H1 (cell line): ENCODE measurements around the gene TMPRSS11E. TPM values are rescaled to one million over a fixed set of nuclear protein-coding genes. Genes with fewer than 3 reads are reported as not detected.

Experiments
- CTCF ChIA-PET: fragments of 300-600 bp; sonication (Branson Sonifier 250); formaldehyde crosslinking; loops from one replicate; lab custom pipeline; 2021; ENCODE audit not compliant: partially characterized antibody; lab: Charles Lee
- POLR2A ChIA-PET: fragments of 300-600 bp; sonication (Branson Sonifier 250); formaldehyde crosslinking; loops from one replicate; lab custom pipeline; 2021; ENCODE audit warnings: inconsistent platforms; ENCODE audit not compliant: partially characterized antibody; lab: Charles Lee
- DNase-seq, 2 experiments: peaks; one replicate each; pipeline versions ENCODE4 v3.0.0 to v3.0.0-alpha.2; 2010 to 2022; ENCODE audit warnings: low spot score in 2 of 2, low read depth in 1 of 2, mixed read lengths in 1 of 2
- FAIRE-seq: peaks from 2 replicates; lab custom pipeline; 2011; peaks lifted over from hg19 to GRCh38; lab: Jason Lieb, UNC
- H2AFZ ChIP-seq: 2 replicates; pipeline ENCODE4 v1.8.1; 2012; ENCODE audit warnings: low read length, inconsistent platforms
- H2AK5ac ChIP-seq: 2 replicates; pipeline ENCODE4 v1.6.1; 2013; ENCODE audit warnings: low read depth, low read length
- H2BK120ac ChIP-seq: replicated peaks from 2 replicates; pipeline ENCODE3; 2013; ENCODE audit warnings: low read depth, low read length, inconsistent platforms
- H2BK12ac ChIP-seq: 2 replicates; pipeline ENCODE4 v1.6.1; 2013; ENCODE audit warnings: low read depth, low read length
- H2BK15ac ChIP-seq: 2 replicates; pipeline ENCODE4 v1.6.1; 2013; ENCODE audit warnings: low read length
- H2BK20ac ChIP-seq: 2 replicates; pipeline ENCODE4 v1.6.1; 2013; ENCODE audit warnings: low read length
- H2BK5ac ChIP-seq: 2 replicates; pipeline ENCODE4 v1.6.1; 2013; ENCODE audit warnings: low read depth, low read length
- H3K14ac ChIP-seq: 2 replicates; pipeline ENCODE4 v1.6.1; 2013; ENCODE audit warnings: inconsistent platforms; ENCODE audit not compliant: insufficient read length
- H3K18ac ChIP-seq: 2 replicates; pipeline ENCODE4 v1.6.1; 2013; ENCODE audit warnings: low read length; ENCODE audit errors: extremely low read depth
- H3K23ac ChIP-seq: 2 replicates; pipeline ENCODE4 v1.6.1; 2013; ENCODE audit warnings: inconsistent platforms; ENCODE audit not compliant: insufficient read length
- H3K23me2 ChIP-seq: 2 replicates; pipeline ENCODE4 v1.6.1; 2013; ENCODE audit warnings: low read depth, low read length
- H3K27ac ChIP-seq: 2 replicates; pipeline ENCODE4 v1.6.1; 2011; ENCODE audit warnings: low read depth, low read length, inconsistent platforms
- H3K27me3 ChIP-seq, 4 experiments: replicated peaks in 1 of 4; 1 replicate in 1 of 4; 2 replicates in 3 of 4; pipeline versions ENCODE4 v1.6.1 to v1.8.1; 2011 to 2013; ENCODE audit warnings: low read length in 3 of 4, mild to moderate bottlenecking in 3 of 4, inconsistent platforms in 2 of 4, mixed read lengths in 2 of 4, moderate library complexity in 1 of 4; ENCODE audit not compliant: control insufficient read depth in 3 of 4, insufficient read depth in 3 of 4; ENCODE audit errors: extremely low read depth in 1 of 4
- H3K36me3 ChIP-seq, 4 experiments: 2 replicates each; pipeline versions ENCODE4 v1.6.1 to v1.8.1; 2011 to 2013; ENCODE audit warnings: mild to moderate bottlenecking in 4 of 4, low read length in 3 of 4, moderate library complexity in 2 of 4, control low read depth in 1 of 4, inconsistent platforms in 1 of 4; ENCODE audit not compliant: insufficient read depth in 4 of 4, control insufficient read depth in 2 of 4
- H3K4ac ChIP-seq: replicated peaks from 2 replicates; pipeline ENCODE3; 2013; ENCODE audit warnings: low read length, low read depth, mixed read lengths, inconsistent platforms; ENCODE audit not compliant: insufficient read length
- H3K4me1 ChIP-seq, 4 experiments: replicated peaks in 1 of 4; 1 replicate in 1 of 4; 2 replicates in 3 of 4; pipeline versions ENCODE4 v1.6.1 to v1.8.1; 2011 to 2013; ENCODE audit warnings: low read length in 3 of 4, inconsistent platforms in 2 of 4, mixed read lengths in 1 of 4; ENCODE audit not compliant: insufficient read depth in 4 of 4, control insufficient read depth in 3 of 4
- H3K4me2 ChIP-seq, 2 experiments: 2 replicates each; pipeline versions ENCODE4 v1.6.1 to v1.8.1; 2011 to 2013; ENCODE audit warnings: low read depth in 2 of 2, low read length in 2 of 2, control low read depth in 1 of 2, inconsistent platforms in 1 of 2, mild to moderate bottlenecking in 1 of 2; ENCODE audit not compliant: insufficient read depth in 1 of 2
- H3K4me3 ChIP-seq, 4 experiments: fragments of 200-600, 300-600 bp in 1 of 4; sonication (generic), shearing (Covaris generic), sonication (Bioruptor Twin) in 1 of 4; 2 replicates each; pipeline versions ENCODE4 v1.5.1 to v1.8.1; 2011 to 2016; ENCODE audit warnings: low read length in 4 of 4, low read depth in 3 of 4, control low read depth in 2 of 4, inconsistent platforms in 2 of 4, mild to moderate bottlenecking in 2 of 4, mixed read lengths in 1 of 4, moderate library complexity in 1 of 4; ENCODE audit not compliant: insufficient read depth in 2 of 4; ENCODE audit errors: extremely low read depth in 1 of 4
- H3K56ac ChIP-seq: replicated peaks from 2 replicates; pipeline ENCODE3; 2013; ENCODE audit warnings: low read depth, mild to moderate bottlenecking, mixed read lengths, low read length, inconsistent platforms; ENCODE audit not compliant: insufficient read length
- H3K79me1 ChIP-seq: 2 replicates; pipeline ENCODE4 v1.6.1; 2013; ENCODE audit warnings: low read depth, low read length, control low read depth
- H3K79me2 ChIP-seq, 2 experiments: 2 replicates each; pipeline versions ENCODE4 v1.6.1 to v1.8.1; 2012 to 2013; ENCODE audit warnings: low read length in 2 of 2, mild to moderate bottlenecking in 2 of 2, inconsistent platforms in 1 of 2; ENCODE audit not compliant: insufficient read depth in 2 of 2, control insufficient read depth in 1 of 2
- H3K9ac ChIP-seq, 4 experiments: replicated peaks in 1 of 4; 1 replicate in 1 of 4; 2 replicates in 3 of 4; pipeline versions ENCODE4 v1.6.1 to v1.8.1; 2011 to 2013; ENCODE audit warnings: low read depth in 3 of 4, low read length in 3 of 4, control low read depth in 2 of 4, mild to moderate bottlenecking in 2 of 4, moderate library complexity in 2 of 4, inconsistent platforms in 1 of 4; ENCODE audit errors: extremely low read depth in 1 of 4
- H3K9me3 ChIP-seq, 2 experiments: 2 replicates each; pipeline versions ENCODE4 v1.6.1 to v1.8.1; 2012 to 2013; ENCODE audit warnings: mild to moderate bottlenecking in 2 of 2, moderate library complexity in 2 of 2, control low read depth in 1 of 2, inconsistent platforms in 1 of 2, low read depth in 1 of 2, low read length in 1 of 2, mixed read lengths in 1 of 2; ENCODE audit not compliant: insufficient read depth in 2 of 2
- H4K20me1 ChIP-seq, 2 experiments: replicated peaks in 1 of 2; 2 replicates each; pipeline versions ENCODE3 to v1.8.1; 2011 to 2013; ENCODE audit warnings: inconsistent platforms in 2 of 2, low read length in 2 of 2, mild to moderate bottlenecking in 1 of 2; ENCODE audit not compliant: insufficient read depth in 2 of 2, control insufficient read depth in 1 of 2
- H4K5ac ChIP-seq: 2 replicates; pipeline ENCODE4 v1.6.1; 2013; ENCODE audit warnings: low read length, low read depth, mixed read lengths, inconsistent platforms; ENCODE audit not compliant: insufficient read length
- H4K8ac ChIP-seq: 2 replicates; pipeline ENCODE4 v1.8.0; 2013; ENCODE audit warnings: mild to moderate bottlenecking, moderate library complexity, low read length, inconsistent platforms; ENCODE audit not compliant: insufficient read depth; ENCODE audit errors: extremely low read depth
- H4K91ac ChIP-seq: replicated peaks from 2 replicates; pipeline ENCODE3; 2013; ENCODE audit warnings: low read length, mixed read lengths, inconsistent platforms; ENCODE audit not compliant: insufficient read length
- CEBPB ChIP-seq: IDR thresholded peaks from 2 replicates; pipeline ENCODE4 v1.6.1; 2012; ENCODE audit warnings: low read depth, low read length
- JUN ChIP-seq: IDR thresholded peaks from 2 replicates; pipeline ENCODE4 v1.6.1; 2011; ENCODE audit warnings: low read depth, mild to moderate bottlenecking, improper control_type of control experiment, low read length
- JUND ChIP-seq: IDR thresholded peaks from 2 replicates; pipeline ENCODE4 v1.6.1; 2011; ENCODE audit warnings: mild to moderate bottlenecking, improper control_type of control experiment, low read length
- POU5F1 ChIP-seq: IDR thresholded peaks from 2 replicates; pipeline ENCODE4 v1.6.1; 2011; ENCODE audit warnings: low read depth, mild to moderate bottlenecking, low read length, moderate library complexity
- RBBP5 ChIP-seq: IDR thresholded peaks from 2 replicates; pipeline ENCODE4 v1.7.1; 2012; ENCODE audit warnings: low read depth, mild to moderate bottlenecking, inconsistent platforms, low read length, moderate library complexity, borderline replicate concordance
- RNF2 ChIP-seq: fragments of 200-900, 300-1000 bp; sonication (generic); IDR thresholded peaks from 2 replicates; pipeline ENCODE4 v1.7.1; 2016; ENCODE audit warnings: borderline replicate concordance, low read depth, mild to moderate bottlenecking, antibody characterized with exemption, low read length; ENCODE audit not compliant: poor library complexity, severe bottlenecking; ENCODE audit errors: missing control alignments
- TAF7 ChIP-seq: optimal IDR thresholded peaks from 2 replicates; pipeline ENCODE3; 2011; ENCODE audit warnings: low read depth, mild to moderate bottlenecking, inconsistent platforms, low read length, moderate library complexity, borderline replicate concordance
- TEAD4 ChIP-seq: IDR thresholded peaks from 2 replicates; pipeline ENCODE4 v1.6.1; 2012; ENCODE audit warnings: low read depth, low read length, inconsistent platforms, mixed read lengths
- WGBS, 2 experiments: shearing (Covaris generic) in 1 of 2; methylation state at CpG; one replicate each; pipeline versions ENCODE4 v1.1.6 to v1.1.7; 2013 to 2015; ENCODE audit warnings: low lambda C conversion rate in 2 of 2, mixed read lengths in 2 of 2, inconsistent platforms in 1 of 2, low coverage in 1 of 2, missing lambda C conversion rate in 1 of 2; ENCODE audit not compliant: insufficient replicate concordance in 2 of 2, insufficient coverage in 1 of 2, insufficient read length in 1 of 2; ENCODE audit errors: extremely low coverage in 1 of 2, missing lambda C conversion rate in 1 of 2; 5-methylcytosine and 5-hydroxymethylcytosine counted together
- polyA plus RNA-seq, 7 experiments: library from polyadenylated mRNA; depleted of rRNA in 3 of 7; stranded (reverse) in 5 of 7; unstranded in 2 of 7; fragments of >200 nt in 5 of 7; fragments of 200-250 nt in 2 of 7; gene quantifications; 1 replicate in 5 of 7; 2 replicates in 1 of 7; 4 replicates in 1 of 7; pipeline versions ENCODE4 v1.2.1 to v1.2.3, GENCODE V29; 2011 to 2013; ENCODE audit warnings: missing spikeins in 2 of 7, mixed read lengths in 2 of 7
- total RNA-seq: library from RNA; stranded (reverse); fragmentation: NEBNext Ultra II Directional; extraction: Animal tissue kit (Norgen Biotek cat#: 25700); gene quantifications from 2 replicates; pipeline ENCODE4 v1.2.1, GENCODE V29; 2021
- TF ChIP-seq, protein P1 (sequence below): IDR thresholded peaks from 2 replicates; pipeline ENCODE4 v1.6.1; 2012; ENCODE audit warnings: inconsistent platforms
- TF ChIP-seq, protein P2 (sequence below): IDR thresholded peaks from 2 replicates; pipeline ENCODE4 v1.6.1; 2011; ENCODE audit warnings: low read length, improper control_type of control experiment

TMPRSS11E gene
- total and polyA plus RNA-seq, 2 of the 8 experiments (the other 6 are each of a cell fraction or from before 2014, with no cell fraction given): 0.38 to 0.71 TPM

DNA sequence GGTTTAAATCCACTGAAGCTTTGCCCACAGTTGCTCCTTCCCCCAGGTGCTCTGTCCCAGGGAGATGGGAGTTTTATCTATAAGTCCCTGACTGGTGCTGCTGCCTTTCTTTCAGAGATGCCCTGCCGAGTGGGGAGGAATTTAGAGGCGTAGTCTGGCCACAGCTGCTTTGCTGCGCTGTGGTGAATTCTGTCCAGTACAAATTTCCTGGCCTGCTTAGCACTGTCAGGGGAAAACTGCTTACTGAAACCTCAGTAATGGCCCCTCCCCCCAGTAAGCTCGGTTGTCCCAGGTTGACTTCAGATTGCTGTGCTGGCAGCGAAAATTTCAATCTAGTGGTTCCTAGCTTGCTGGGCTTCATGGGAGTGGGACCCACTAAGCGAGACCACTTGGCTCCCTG, 88.7 kb downstream of the TMPRSS11E start:
- 69% methylated on average over 2 of the region's 6 CpGs; no CpG with 5 or more reads in 1 of the 2 experiments for WGBS, 2 experiments
- Histone ChIP-seq H3K27ac (no peak overlapping the region), H3K9ac (no peak overlapping the region), H2BK12ac (no peak overlapping the region), H3K36me3 (no peaks in the 10 kb centered on the region), H3K23ac (no peak overlapping the region), H2AK5ac (no peak overlapping the region), H3K4me2 (no peak overlapping the region), H3K79me1 (no peaks in the 10 kb centered on the region), H3K18ac (no peak overlapping the region), H3K56ac (no peak overlapping the region), H3K4me1 (no peaks in the 10 kb centered on the region), H2BK120ac (no peak overlapping the region), H2AFZ (no peak overlapping the region), H2BK15ac (no peak overlapping the region), H3K27me3 (no peaks in the 10 kb centered on the region), H3K4ac (no peak overlapping the region), H3K23me2 (no peaks in the 10 kb centered on the region), H3K14ac (no peak overlapping the region), H3K4me3 (no peak overlapping the region), H4K20me1 (no peaks in the 10 kb centered on the region), H2BK20ac (no peak overlapping the region), H4K5ac (no peak overlapping the region), H4K8ac (no peak overlapping the region), H4K91ac (no peak overlapping the region), H3K79me2 (no peaks in the 10 kb centered on the region), H2BK5ac (no peak overlapping the region), H3K9me3 (no peaks in the 10 kb centered on the region)
- POLR2A ChIA-PET: no interaction called here
- CTCF ChIA-PET: interaction anchor here (1.1 to 1.2 kb wide), 2 partner anchors 8 to 38 kb away, joined by 3 read pairs; no protein-coding TSS in a partner anchor
- TF ChIP-seq JUND: no peak
- no peak for TF ChIP-seq CEBPB
- no peak for TF ChIP-seq RBBP5
- no peak for TF ChIP-seq POU5F1
- TF ChIP-seq, protein P1, sequence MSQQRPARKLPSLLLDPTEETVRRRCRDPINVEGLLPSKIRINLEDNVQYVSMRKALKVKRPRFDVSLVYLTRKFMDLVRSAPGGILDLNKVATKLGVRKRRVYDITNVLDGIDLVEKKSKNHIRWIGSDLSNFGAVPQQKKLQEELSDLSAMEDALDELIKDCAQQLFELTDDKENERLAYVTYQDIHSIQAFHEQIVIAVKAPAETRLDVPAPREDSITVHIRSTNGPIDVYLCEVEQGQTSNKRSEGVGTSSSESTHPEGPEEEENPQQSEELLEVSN: no peak
- no peak for TF ChIP-seq JUN
- TF ChIP-seq TEAD4: no peak
- TF ChIP-seq RNF2: no peak
- TF ChIP-seq TAF7: no peak
- TF ChIP-seq, protein P2, sequence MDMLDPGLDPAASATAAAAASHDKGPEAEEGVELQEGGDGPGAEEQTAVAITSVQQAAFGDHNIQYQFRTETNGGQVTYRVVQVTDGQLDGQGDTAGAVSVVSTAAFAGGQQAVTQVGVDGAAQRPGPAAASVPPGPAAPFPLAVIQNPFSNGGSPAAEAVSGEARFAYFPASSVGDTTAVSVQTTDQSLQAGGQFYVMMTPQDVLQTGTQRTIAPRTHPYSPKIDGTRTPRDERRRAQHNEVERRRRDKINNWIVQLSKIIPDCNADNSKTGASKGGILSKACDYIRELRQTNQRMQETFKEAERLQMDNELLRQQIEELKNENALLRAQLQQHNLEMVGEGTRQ: no peak
- FAIRE-seq (no peak), DNase-seq (no peak)
